ENCODE measurements around the gene UVSSA.

- TF ChIP-seq MXI1 (conservative IDR thresholded peaks at IDR 0.05; ENCODE audit: poor library complexity, severe bottlenecking) (no peak), POLR2AphosphoS5 (IDR thresholded peaks at IDR 0.05) (no peak), EZH2 (IDR thresholded peaks at IDR 0.05; ENCODE audit: borderline replicate concordance, insufficient read depth, low read length, poor library complexity, severe bottlenecking) (no peak)
- TF ChIP-seq, protein P1, sequence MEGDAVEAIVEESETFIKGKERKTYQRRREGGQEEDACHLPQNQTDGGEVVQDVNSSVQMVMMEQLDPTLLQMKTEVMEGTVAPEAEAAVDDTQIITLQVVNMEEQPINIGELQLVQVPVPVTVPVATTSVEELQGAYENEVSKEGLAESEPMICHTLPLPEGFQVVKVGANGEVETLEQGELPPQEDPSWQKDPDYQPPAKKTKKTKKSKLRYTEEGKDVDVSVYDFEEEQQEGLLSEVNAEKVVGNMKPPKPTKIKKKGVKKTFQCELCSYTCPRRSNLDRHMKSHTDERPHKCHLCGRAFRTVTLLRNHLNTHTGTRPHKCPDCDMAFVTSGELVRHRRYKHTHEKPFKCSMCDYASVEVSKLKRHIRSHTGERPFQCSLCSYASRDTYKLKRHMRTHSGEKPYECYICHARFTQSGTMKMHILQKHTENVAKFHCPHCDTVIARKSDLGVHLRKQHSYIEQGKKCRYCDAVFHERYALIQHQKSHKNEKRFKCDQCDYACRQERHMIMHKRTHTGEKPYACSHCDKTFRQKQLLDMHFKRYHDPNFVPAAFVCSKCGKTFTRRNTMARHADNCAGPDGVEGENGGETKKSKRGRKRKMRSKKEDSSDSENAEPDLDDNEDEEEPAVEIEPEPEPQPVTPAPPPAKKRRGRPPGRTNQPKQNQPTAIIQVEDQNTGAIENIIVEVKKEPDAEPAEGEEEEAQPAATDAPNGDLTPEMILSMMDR (IDR thresholded peaks at IDR 0.05; ENCODE audit: poor library complexity, severe bottlenecking) = no peak
These were observed 2.6 kb downstream of the UVSSA start for GRCh38 chr4:1349359-1350168.

Measured in neural cell (in vitro differentiated cells).